Bronchial epithelial cell (primary cell): ENCODE measurements around the gene RIN2. TPM values are rescaled to one million over a fixed set of nuclear protein-coding genes. Genes with fewer than 3 reads are reported as not detected.

Experiments used
- DNase-seq: peaks from one replicate; pipeline ENCODE4 v3.0.0-alpha.2; 2010; ENCODE audit warnings: low read depth
- FAIRE-seq: peaks from 2 replicates; lab custom pipeline; 2011; peaks lifted over from hg19 to GRCh38; lab: Jason Lieb, UNC
- H3K27me3 ChIP-seq: 2 replicates; pipeline ENCODE4 v1.5.1; 2011; ENCODE audit warnings: low read length; ENCODE audit not compliant: control insufficient read depth, insufficient read depth
- H3K36me3 ChIP-seq: 2 replicates; pipeline ENCODE4 v1.5.1; 2011; ENCODE audit warnings: low read length; ENCODE audit not compliant: control insufficient read depth, insufficient read depth
- H3K4me3 ChIP-seq: 2 replicates; pipeline ENCODE4 v1.5.1; 2011; ENCODE audit warnings: mild to moderate bottlenecking, low read depth, low read length, control low read depth
- total RNA-seq: library from RNA; depleted of rRNA; stranded (reverse); fragments of >200 nt; gene quantifications from 2 replicates; pipeline ENCODE4 v1.2.1, GENCODE V29; 2014
- TF ChIP-seq, protein P1 (sequence below): IDR thresholded peaks from 2 replicates; pipeline ENCODE4 v1.5.1; 2011; ENCODE audit warnings: mild to moderate bottlenecking, moderate library complexity, low read length, control low read depth, inconsistent platforms; ENCODE audit not compliant: insufficient read depth, severe bottlenecking

RIN2 gene
- total RNA-seq, 1 donor from 2014 or later, result 41.1 TPM

DNA sequence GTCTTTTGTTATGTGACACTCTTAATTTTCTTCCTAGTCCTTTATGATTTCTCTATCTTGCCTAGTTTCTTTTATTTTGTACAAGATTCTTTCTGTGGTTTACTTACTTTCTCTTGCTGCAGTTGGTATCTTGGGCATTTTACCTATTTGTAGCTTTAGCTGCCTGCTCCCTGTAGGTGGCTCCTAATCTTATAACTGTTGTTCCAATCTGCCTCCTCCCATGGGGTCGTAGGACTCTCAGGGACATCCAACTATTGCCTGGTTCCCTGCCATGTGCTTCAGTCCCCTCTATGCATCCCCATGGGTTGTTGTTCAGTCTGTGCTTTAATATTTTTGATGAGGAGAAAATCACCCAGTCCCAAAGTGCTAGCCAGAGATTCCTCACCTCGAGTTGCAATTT, 31.4 kb downstream of the RIN2 start:
- TF ChIP-seq, protein P1, sequence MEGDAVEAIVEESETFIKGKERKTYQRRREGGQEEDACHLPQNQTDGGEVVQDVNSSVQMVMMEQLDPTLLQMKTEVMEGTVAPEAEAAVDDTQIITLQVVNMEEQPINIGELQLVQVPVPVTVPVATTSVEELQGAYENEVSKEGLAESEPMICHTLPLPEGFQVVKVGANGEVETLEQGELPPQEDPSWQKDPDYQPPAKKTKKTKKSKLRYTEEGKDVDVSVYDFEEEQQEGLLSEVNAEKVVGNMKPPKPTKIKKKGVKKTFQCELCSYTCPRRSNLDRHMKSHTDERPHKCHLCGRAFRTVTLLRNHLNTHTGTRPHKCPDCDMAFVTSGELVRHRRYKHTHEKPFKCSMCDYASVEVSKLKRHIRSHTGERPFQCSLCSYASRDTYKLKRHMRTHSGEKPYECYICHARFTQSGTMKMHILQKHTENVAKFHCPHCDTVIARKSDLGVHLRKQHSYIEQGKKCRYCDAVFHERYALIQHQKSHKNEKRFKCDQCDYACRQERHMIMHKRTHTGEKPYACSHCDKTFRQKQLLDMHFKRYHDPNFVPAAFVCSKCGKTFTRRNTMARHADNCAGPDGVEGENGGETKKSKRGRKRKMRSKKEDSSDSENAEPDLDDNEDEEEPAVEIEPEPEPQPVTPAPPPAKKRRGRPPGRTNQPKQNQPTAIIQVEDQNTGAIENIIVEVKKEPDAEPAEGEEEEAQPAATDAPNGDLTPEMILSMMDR, result no peak
- FAIRE-seq (no peak), DNase-seq (no peak)
- Histone ChIP-seq H3K36me3 (no peaks in the 10 kb centered on the region), H3K4me3 (no peak overlapping the region), H3K27me3 (no peaks in the 10 kb centered on the region)

DNA sequence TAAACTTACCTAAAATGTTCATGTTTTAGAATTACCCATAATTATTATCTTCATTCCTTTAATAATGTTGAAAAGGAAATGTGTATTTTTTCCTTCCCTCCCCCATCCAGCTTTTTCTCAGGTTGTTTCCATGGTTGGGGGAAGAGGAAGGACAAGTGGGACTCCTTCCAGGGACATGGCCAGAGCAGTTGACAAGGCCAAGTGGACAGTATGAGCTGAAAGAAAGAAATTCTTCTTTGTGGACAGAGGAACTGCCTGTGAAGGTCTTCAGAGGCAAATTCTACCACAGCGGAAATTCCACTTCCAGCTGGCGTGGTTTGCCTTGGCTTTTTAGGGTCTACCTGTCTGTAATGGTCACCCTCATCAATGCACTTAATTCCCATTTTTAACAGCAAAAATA, 33.8 kb downstream of the RIN2 start:
- Histone ChIP-seq H3K27me3 (no peaks in the 10 kb centered on the region), H3K4me3 (no peak overlapping the region), H3K36me3 (no peaks in the 10 kb centered on the region)
- DNase-seq (no peak), FAIRE-seq (no peak)
- TF ChIP-seq, protein P1, result no peak

DNA sequence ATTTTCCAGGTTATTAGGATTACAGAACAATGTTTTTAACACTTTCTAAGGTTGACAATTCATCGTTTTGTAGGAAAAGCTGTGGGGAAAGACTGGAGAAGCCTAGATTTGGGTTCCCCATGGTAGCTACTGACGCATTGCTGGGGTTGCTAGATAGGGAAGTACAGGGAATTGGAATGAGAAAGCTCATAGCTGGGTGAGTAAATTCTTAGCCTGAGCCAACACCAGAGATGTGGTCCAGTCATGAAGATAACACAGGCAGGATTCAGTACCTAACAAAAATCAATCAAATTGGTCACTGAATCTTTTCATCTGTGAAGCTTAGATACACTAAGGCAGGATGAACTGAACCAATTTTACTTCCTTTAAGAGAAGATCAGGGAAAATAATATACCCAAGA, 35.7 kb downstream of the RIN2 start:
- H3K4me3 ChIP-seq, result no peak overlapping the region
- no peak for DNase-seq
- no peaks in the 10 kb centered on the region for H3K36me3 ChIP-seq
- FAIRE-seq, result no peak
- TF ChIP-seq, protein P1, result no peak
- no peaks in the 10 kb centered on the region for H3K27me3 ChIP-seq

DNA sequence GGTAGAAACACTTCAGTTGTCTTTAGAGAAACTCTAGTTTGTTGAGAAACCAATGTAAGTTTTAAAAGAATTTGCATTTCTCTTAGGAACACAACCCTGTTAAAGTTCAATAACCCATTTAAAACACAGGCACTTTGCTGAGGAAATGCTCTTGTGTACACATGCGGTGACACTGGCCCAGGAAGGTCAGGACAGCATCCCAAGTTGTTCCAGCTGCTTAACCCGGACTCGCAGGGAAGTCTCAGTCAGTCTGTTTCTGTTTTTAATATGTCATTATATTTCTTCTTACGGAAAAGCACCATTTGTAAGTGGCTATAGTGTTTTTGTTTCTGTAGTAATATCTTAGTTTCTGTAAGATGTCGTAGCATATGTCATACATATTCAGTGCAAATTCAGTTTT, 36.9 kb downstream of the RIN2 start:
- TF ChIP-seq, protein P1, result no peak

DNA sequence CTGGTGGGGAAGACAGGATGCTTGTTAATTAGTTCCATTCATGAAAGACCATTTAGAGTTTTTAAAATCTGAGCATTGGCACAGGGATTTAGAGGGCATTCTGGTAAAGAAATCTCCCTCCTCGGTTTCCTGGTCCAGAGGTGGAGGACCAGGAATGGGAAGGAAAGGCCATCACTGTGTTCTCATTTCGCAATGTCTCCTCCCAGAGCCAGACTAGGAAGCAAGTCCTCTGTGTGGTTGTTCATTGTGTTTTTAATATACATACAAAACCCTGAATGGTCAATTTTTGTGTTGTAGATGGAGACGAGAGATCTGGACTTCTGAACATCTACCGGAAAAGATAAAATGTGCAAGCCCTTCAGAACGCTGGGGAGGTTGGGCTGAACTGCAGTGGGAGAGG, 41.3 kb downstream of the RIN2 start:
- TF ChIP-seq, protein P1, result no peak
- peaks cover 2% of the 10 kb centered on the region for H3K36me3 ChIP-seq
- FAIRE-seq (no peak), DNase-seq (no peak)
- no peak overlapping the region for H3K4me3 ChIP-seq
- H3K27me3 ChIP-seq, result no peaks in the 10 kb centered on the region

More for the DNA sequence above, 36.9 kb downstream of the RIN2 start:
- FAIRE-seq, result no peak
- H3K27me3 ChIP-seq, result no peaks in the 10 kb centered on the region
- no peaks in the 10 kb centered on the region for H3K36me3 ChIP-seq
- DNase-seq, result no peak
- no peak overlapping the region for H3K4me3 ChIP-seq

DNA sequence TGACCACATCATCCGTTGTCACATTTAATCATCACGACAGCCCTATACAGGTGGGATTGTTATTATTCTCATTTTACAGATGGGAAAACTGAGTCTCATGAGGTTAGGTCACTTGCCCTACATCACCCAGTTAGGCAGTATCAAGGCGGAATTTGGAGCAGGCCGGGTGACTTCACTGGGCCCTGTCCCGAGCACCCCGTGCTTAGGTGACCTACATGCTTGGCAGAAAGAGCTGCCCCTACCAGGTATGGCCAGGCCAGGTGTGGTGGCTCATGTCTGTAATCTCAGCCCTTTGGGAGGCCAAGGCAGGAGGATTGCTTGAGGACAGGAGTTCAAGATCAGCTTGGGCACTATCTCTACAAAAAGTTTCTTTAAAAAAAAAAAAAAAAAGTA, 44.0 kb downstream of the RIN2 start:
- H3K36me3 ChIP-seq, result peaks cover 2% of the 10 kb centered on the region
- TF ChIP-seq, protein P1, result no peak
- no peaks in the 10 kb centered on the region for H3K27me3 ChIP-seq
- FAIRE-seq (no peak), DNase-seq (no peak)
- no peak overlapping the region for H3K4me3 ChIP-seq
